ENCODE measurements around the gene TSPAN31.

TSPAN31 gene

GRCh38 chr12:57752668-57753000, 7.8 kb downstream of the TSPAN31 start:
- DNase-seq (ENCODE audit: low read depth), result no peak

DNA sequence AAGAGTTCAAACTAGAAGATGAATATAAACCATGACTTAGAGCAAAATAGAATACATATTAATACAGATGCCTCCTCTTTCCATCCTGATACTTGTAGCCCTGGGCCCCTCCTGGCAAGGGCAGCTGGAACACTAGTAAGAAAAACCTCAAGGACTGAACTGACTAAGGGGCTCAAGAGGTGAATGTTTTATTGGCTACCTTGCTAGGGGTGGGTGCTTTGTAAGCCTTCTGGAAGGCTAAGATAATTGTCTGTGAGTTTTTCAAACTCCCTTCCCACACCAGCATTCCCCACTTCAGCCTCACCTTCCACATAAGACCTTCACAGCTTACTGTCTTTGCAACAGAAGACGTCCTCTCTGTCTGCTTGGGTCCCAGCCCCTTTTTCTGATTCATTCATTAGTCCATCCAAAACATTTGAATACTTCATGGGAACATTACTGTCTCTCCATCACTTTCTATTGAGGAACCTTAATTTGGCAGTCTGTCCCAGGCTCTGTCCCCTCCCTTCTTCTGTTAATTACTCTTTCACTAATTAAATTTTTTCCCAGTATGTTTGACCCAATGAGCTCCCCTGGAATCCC, 9.0 kb downstream of the TSPAN31 start:
- no peak for DNase-seq (ENCODE audit: low read depth)

DNA sequence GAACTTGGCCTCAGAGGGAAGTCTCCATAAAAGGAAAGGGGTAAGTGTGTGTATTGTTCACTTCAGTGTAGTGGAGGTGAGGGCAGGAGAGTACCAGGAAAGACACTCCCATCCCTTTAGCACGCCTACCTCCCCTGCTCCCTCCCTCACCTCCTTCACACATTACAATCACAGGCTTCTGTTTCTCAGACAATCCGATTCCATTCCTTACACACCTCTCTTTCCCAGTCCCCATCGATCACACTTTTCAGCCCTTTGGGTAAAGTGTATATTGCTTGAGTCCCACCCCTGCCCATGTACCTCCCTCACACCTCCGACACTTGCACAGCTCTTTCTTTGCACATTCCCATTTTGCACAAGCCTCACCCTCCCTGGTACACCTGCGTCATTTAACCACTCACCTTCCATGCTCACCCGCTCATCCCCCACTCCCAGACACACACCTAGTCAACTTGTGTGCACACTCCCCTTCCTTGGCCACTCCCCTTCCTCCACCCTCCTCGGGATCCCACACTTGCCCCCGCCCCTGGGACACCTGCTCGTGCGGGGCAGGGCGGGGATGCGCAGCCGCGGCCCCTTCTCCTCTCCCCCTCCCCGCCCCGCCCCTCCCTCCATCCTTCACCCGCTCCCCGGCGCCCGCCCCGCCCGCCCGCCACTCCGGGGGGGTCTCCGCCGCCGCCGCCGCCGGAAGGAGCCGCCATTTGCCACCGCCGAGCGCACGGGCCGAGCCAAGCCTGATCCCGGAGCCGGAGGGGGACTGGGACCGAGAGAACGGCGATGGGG, 9.8 kb downstream of the TSPAN31 start, which contains the start of gene MARCHF9:
MARCHF9 (plus strand) TSS at position 693 of the 783 bp plus-strand sequence. CDS start 426 bp downstream, outside the sequence.
- DNase-seq (ENCODE audit: low read depth), result peak; percentile 76

GRCh38 chr12:57755194-57755453, 10.3 kb downstream of the TSPAN31 start:
- DNase-seq (ENCODE audit: low read depth), result no peak

- DNase-seq (ENCODE audit: low read depth), result no peak
Measured at GRCh38 chr12:57755454-57756372, 10.9 kb downstream of the TSPAN31 start.

DNA sequence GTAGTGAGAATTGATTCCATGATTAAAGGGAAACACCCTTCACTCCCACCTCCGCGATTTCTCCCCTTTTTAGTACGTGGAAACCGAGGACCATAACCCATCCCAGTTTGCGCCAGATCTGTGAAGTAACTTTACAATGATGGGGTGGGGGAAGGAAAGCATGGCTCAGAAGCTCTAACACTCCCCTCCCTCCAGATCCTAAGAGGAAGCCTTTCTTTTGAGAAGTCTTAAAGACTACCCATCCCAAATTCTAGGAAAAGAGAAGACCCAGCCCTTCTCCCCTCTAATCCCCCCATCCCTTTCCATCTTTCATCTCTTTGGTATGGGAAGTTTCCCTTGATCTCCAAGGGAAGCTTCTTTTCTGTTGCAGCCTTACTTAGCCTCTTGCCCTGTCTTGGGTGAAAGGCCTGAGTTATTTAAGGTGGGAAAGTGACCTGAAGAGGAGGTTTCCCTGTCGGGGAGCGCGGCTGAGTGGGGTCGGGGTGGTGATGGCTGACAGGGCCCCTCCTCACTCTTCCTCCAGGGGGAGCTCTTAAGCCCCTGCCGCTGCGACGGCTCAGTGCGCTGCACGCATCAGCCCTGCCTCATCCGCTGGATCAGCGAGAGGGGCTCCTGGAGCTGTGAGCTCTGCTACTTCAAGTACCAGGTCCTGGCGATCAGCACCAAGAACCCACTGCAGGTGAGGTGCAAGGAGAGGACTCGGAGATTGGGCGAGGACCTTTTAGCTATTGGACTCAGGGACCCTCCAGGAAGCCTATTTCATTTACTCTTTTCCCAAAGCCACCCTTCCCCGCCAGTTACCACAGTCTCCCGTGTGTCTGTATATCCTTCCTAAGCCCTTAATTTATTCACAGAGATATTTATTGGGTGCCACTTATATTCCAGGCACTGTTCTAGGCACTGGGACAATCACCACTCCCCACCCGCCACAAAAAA, 11.8 kb downstream of the TSPAN31 start:
- DNase-seq (ENCODE audit: low read depth), result peak; percentile 59

GRCh38 chr12:57757771-57758170, 12.9 kb downstream of the TSPAN31 start:
- no peak for DNase-seq (ENCODE audit: low read depth)

GRCh38 chr12:57758552-57759359, 13.9 kb downstream of the TSPAN31 start:
- DNase-seq (ENCODE audit: low read depth), result no peak

- DNase-seq (ENCODE audit: low read depth), result no peak
Measured at GRCh38 chr12:57759360-57759980, 14.6 kb downstream of the TSPAN31 start.

GRCh38 chr12:57760347-57760982, 15.6 kb downstream of the TSPAN31 start:
- DNase-seq (ENCODE audit: low read depth), result no peak

DNA sequence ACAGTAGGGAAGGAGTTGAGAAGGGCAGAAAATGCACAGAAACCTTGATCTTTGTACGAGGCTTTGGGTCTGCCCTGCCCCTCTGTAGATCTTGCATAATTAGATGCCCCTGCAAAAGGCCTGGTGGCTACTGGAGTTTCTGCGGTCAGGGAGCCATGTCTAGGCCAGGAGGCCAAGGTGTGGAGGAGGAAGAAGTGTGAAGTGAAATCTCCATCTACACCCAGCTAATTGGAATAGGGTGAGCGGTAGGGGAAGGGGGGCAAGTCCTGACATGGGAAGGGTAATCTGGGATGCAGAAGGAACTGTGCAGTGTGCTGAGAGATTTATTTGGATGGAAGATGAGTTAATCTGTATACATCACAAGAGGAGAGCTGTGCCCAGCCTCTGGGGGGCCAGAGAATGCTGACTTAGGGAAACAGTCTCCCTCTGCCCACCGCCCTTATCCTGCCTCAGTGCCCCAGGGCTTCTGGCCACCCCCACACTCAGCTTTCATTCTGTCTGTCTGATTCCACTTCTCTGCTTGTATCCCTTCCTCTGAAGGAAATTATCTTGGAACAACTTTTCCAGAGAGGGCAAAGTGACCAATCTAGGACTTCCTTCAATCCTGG, 16.7 kb downstream of the TSPAN31 start:
- DNase-seq (ENCODE audit: low read depth), result no peak

GRCh38 chr12:57762463-57762862, 17.6 kb downstream of the TSPAN31 start:
- no peak for DNase-seq (ENCODE audit: low read depth)

- DNase-seq (ENCODE audit: low read depth), result no peak
Measured at GRCh38 chr12:57763881-57764661, 19.2 kb downstream of the TSPAN31 start.

DNA sequence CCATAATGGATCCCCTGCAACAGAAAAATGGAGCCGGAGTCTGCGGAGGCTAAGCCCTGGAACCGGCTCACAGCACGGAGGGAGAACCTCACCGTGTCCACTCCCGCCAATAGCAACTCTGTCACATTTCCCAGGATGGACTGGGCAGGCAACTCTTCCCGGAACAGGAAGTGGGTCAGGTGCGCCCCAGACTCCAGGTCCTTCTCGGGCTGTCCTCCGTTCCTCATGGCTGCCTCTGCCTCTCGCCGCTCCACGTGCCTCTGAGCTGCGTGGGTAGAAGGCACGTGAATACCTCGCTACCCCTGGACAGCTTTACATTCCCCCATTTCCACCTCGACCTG, 19.8 kb downstream of the TSPAN31 start:
- no peak for DNase-seq (ENCODE audit: low read depth)

DNA sequence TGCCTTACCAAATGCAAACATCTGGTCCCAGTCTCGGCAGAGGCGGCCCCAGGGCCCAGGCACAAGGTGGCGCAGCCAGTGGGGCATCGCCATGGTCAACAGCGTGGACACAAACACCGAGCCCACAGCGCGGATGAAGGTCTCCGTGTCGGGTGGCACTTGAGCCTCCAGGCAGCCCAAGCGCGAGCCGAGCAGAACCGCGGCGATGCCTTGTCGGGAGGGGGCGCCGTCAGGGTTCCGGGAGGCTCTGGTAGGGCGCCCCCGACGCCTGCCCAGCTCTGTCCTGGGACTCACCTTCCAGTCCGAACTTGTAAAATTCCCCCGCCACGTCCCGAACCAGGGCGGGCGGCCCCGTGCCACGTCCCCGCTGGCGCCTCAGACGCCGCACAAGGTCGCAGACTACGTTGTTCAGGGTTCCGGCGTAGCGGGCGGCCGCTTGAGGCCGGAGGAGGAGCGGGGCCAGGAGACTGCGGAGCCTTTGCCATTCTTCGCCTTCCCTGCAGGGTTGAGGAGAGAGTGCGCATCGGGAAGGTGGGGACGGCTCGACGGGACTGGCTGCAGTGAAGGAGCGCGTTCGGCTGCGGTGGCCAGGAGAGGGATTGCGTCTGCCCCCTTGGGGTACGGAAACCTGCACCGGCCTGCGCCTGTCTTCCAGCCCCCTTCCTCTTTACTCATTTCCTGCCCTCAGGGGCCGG, 20.3 kb downstream of the TSPAN31 start:
- peak; percentile 48 for DNase-seq (ENCODE audit: low read depth)

DNA sequence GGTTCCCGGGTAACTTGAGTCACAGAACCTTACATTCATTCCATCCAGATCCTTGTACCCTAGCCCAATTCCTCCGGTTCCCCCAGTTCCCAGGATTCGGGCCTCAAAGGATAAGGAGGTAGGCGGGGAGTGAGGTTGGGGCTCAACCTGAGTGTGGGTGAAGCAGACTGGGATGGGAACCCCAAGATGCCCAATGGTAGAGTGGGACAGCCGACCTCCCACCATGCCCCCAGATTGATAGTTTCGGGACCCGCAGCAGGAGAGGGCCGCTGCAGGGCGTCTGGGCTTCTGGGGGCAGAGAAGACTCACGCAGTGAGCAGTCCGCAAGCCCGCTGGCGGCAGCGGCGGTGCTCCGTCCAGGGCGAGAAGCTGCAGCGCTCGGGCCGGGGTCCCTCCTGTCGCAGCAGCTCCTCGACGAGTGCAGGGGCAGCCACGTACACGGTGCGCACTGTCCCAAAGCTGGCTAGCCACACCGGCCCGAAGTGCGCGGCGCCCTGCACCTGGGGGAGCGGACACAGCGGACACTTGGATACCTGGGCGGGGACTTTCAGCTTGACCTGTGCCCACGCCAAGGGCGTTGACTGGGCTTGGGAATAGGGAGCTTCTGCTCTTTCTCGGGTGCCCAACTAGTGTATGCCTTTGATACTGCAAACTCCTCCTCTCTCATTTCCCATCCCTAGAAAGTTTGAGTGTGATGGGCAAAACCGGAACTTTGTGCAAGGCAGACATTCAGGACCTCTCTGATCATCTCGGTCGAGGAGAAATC, 21.0 kb downstream of the TSPAN31 start:
- no peak for DNase-seq (ENCODE audit: low read depth)

DNA sequence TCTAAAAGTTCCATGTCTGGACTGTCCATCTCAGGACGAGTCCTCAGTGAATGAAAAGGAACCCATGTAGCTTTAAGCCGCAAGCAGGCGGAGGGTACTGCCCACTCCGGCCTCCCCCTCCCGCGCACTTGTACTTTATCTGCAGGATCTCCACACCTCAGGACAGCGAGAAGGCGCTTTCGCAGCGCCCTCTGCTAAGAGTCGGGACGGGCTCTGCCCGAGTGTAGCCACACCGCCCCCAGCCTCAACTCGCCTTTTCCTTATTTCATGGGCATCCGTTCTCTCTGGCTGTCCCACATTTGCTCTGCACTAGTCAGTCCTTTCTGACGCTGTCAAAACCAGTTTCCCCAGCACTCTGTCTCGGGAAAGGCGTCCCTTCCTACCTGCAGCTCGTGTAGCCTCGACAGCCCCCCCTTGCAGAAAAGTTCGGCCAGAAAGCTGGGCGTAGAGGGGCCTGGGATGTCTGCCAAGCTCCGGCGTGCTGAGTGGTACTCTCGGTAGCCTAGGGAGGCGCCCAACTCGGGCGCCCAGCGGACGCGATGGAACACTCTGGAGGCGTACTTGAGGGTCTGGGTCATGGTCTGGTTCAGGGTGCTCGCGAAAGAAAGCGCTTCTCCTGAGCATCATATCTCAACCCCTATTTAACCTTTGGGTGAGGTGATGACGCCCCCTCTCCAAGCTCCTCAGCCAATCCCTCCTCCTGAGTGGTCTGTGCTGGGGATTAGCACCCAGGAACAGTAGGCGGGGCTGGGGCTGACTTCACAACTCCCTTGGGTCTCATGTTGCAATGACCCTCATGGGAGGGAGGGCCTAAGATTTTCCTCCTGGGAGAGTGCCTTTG, 21.8 kb downstream of the TSPAN31 start, which contains the start of gene CYP27B1:
CYP27B1 (minus strand) TSS at position 615 of the 841 bp plus-strand sequence; CDS start at position 578, 37 bp downstream.
- DNase-seq (ENCODE audit: low read depth), result no peak
